Neural progenitor cell (in vitro differentiated cells): ENCODE results near the gene SPN.

Experiments used
- EZH2phosphoT487 ChIP-seq: fragments of 200-600 bp; sonication (generic); IDR thresholded peaks from 2 replicates; pipeline ENCODE4 v1.6.1; 2017; ENCODE audit warnings: antibody characterized with exemption
- TF ChIP-seq, protein P1 (sequence below): fragments of 200-600 bp; sonication (generic); IDR thresholded peaks from 2 replicates; pipeline ENCODE4 v1.5.1; 2017; ENCODE audit warnings: antibody characterized with exemption, mild to moderate bottlenecking

DNA sequence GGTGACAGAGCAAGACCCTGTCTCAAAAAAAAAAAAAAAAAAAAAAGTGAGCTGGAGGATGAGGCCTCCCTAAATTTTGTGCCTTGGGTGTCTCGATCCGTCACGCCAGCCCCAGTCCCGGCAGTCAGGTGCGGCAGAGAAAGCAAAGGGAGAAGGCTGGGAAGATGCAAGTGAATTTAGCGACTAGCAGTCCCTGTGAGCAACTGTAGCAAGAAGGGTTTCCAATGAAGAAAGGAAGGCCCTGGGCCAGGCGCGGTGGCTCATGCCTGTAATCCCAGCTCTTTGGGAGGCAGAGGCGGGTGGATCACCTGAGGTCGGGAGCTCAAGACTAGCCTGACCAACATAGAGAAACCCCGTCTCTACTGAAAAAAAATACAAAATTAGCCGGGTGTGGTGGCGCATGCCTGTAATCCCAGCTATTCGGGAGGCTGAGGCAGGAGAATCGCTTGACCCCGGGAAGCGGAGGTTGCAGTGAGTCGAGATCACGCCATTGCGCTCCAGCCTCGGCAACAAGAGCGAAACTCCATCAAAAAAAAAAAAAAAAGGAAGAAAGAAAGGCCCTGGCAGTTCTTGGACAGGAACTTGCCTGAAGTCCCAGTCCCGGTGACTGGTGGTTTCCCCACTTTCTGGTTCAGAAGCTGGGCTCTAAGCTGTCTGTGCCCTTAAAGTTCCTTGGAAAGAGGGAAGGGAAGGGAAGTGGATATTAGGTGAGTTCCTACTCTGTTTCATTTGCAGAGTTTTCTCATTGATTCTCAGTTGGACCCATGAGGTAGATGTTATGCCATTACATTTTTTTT, 14.1 kb downstream of the SPN start:
- TF ChIP-seq, protein P1, sequence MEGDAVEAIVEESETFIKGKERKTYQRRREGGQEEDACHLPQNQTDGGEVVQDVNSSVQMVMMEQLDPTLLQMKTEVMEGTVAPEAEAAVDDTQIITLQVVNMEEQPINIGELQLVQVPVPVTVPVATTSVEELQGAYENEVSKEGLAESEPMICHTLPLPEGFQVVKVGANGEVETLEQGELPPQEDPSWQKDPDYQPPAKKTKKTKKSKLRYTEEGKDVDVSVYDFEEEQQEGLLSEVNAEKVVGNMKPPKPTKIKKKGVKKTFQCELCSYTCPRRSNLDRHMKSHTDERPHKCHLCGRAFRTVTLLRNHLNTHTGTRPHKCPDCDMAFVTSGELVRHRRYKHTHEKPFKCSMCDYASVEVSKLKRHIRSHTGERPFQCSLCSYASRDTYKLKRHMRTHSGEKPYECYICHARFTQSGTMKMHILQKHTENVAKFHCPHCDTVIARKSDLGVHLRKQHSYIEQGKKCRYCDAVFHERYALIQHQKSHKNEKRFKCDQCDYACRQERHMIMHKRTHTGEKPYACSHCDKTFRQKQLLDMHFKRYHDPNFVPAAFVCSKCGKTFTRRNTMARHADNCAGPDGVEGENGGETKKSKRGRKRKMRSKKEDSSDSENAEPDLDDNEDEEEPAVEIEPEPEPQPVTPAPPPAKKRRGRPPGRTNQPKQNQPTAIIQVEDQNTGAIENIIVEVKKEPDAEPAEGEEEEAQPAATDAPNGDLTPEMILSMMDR, result no peak
- no peak for TF ChIP-seq EZH2phosphoT487
